NCI-H748 (cell line): ENCODE data around the gene ERVFRD-1.
"Not testable (repeated sequence)": the region's sequence is repeated elsewhere in the genome, so short reads cannot be mapped to it uniquely, and the experiment has no call there.

ENCODE experiments used
- DNase-seq: peaks from one replicate; lab custom pipeline; 2025; ENCODE audit not compliant: unreplicated experiment; lab: John Stamatoyannopoulos, UW

ERVFRD-1 gene

DNA sequence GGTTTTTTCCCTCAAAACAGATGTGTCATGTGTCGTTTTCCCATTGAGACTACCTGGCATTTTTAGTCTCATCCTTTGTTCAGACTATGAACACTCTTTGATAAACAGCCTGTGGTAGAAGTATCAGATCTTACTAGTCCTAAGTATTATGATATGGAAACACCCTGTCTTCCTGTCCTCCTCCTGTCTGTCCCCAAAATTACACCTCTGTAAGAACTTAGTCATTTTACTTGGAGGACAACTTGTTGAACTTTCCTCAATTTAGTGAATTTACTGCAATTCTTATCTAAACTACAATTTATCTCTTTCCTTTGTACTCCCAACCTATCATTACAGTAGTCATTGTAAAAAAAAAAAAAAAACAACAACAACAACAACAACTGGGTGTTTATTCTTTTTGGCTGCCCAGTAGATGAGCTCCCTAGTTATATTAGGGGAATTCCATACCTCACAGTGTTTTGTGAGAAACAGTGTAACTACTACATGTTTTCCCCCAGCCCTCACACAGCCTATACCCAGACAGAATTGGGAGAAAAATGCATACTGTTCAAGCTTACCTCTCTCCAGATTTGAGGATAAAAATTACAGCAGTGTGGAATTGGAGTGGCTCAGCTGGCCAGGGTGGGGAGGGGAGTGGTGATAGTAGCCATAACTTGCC is 18.5 kb upstream of the ERVFRD-1 start:
- DNase-seq = no peak

GRCh38 chr6:11128608-11129007 is 17.1 kb upstream of the ERVFRD-1 start:
- DNase-seq = no peak

- no peak for DNase-seq
Measured at GRCh38 chr6:11126876-11127275, 15.4 kb upstream of the ERVFRD-1 start.

DNA sequence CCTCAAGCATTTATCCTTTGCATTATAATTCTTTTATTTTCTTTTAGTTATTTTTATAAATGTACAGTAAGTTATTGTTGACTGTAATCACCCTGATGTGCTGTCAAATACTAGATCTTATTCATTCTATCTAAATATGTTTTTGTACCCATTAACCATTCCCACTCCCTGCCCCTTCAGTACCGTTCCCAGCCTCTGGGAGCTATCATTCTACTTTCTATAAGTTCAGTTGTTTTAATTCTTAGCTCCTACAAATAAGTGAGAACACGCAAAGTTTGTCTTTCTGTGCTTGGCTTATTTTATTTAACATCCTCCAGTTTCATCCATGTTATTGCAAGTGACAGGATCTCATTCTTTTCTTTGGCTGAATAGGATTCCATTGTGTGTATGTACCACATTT is 12.5 kb upstream of the ERVFRD-1 start:
- DNase-seq = no peak

GRCh38 chr6:11122380-11122779 is 10.9 kb upstream of the ERVFRD-1 start:
- DNase-seq = no peak

- DNase-seq = no peak
Measured at GRCh38 chr6:11121851-11122250, 10.3 kb upstream of the ERVFRD-1 start.

GRCh38 chr6:11120271-11121005 is 8.9 kb upstream of the ERVFRD-1 start:
- peak; percentile 86 for DNase-seq

- not testable (repeated sequence) for DNase-seq
Measured at GRCh38 chr6:11115808-11116536, 4.4 kb upstream of the ERVFRD-1 start.

DNA sequence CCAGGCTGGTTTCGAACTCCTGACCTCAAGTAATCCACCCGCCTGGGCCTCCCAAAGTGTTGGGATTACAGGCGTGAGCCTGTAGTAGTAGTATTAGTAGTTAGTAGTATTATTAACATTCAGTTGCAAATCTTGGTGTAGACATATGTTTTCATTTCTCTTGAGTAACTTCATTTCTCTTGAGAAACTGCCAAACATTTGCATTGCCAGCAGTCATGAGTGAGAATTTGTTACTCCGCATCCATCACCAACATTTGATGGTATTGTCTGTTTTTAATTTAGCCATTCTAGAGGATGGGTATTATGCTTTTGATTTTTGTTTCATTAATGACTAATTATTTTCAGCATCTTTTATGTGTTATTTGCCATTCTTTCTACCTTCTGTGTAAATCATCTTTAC is 1.5 kb upstream of the ERVFRD-1 start:
- no peak for DNase-seq

GRCh38 chr6:11111769-11112437 is 378 bp upstream of the ERVFRD-1 start:
- no peak for DNase-seq

- no peak for DNase-seq
Measured at GRCh38 chr6:11108726-11109125, 2.8 kb downstream of the ERVFRD-1 start.

DNA sequence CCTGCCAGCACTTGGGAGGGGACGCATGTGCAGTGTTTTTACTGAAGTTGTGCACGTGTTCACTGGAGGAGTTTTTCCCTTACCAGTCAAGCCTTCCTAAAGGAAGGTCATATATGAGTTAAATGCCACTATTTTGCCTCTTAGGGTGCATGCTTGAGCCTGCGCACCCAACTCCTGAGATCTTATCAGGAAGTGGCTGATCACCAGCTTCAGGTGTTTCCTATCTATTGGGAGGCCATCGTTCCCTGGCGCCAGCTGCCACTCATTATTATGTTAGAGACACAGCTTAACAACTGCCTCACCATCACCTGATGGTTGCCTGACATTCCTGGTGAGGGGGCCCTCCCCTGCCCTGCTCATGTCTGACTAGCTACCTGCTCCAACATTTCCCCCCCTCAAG is 8.5 kb downstream of the ERVFRD-1 start:
- DNase-seq = no peak

DNA sequence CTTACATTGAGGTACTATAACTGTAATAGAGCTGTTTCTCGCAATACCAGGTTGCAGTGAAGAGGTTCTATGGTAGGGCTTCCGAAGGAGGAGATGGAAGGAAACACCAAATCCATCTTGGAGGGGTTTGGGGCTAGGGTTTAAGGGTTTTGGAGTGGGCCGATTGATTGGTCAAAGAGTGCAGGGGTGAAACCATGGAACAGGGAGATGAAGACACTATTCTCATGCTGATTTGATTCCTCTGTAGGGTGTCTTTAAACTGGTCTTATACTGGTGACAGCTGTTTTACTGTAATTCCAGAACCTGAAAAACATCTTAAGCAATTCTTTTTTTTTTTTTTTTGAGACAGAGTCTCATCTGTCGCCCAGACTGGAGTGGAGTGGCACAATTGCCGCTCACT is 10.1 kb downstream of the ERVFRD-1 start:
- DNase-seq = no peak

DNA sequence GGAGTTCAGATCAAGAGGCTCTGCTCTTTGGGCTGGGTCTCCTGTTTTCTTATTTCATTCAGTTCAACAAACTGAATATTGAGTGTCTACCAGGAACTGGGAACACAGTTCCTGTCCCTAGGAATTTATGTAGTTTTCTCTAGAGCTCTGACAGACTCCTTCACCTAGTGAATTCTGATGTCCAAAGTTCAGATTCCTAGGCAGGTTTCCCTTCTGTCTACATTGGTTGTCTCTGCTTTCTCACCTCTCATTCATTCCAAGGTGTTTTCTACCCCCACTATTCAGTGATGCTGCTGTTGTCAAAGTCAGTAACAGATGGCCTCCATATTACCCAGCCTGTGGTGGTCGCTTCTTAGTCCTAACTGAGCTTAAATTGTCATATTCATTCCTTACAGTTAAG is 13.5 kb downstream of the ERVFRD-1 start:
- DNase-seq = no peak

GRCh38 chr6:11097476-11097875 is 14.0 kb downstream of the ERVFRD-1 start:
- DNase-seq = no peak

GRCh38 chr6:11096109-11096508 is 15.4 kb downstream of the ERVFRD-1 start:
- peak; percentile 56 for DNase-seq

DNA sequence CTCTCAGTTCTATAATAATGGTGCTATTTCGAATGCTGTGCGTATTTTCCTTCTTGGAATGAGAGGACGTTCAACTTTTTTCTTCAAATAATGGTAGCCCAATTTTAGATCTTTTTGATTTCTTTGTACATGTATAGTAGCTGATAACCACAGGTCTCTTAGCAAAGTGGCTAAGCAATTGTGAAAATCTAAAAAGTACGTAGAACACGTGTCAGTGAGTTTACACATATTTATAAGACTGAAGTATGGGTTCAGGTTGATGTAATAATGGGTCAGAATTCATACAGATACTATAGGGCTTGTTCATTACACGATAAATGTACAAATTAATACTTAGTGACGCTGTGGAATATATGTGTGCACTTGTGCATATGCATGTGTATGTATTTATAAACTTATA is 16.6 kb downstream of the ERVFRD-1 start:
- DNase-seq = no peak

- peak; percentile 78 for DNase-seq
Measured at GRCh38 chr6:11094411-11094851, 17.1 kb downstream of the ERVFRD-1 start.

DNA sequence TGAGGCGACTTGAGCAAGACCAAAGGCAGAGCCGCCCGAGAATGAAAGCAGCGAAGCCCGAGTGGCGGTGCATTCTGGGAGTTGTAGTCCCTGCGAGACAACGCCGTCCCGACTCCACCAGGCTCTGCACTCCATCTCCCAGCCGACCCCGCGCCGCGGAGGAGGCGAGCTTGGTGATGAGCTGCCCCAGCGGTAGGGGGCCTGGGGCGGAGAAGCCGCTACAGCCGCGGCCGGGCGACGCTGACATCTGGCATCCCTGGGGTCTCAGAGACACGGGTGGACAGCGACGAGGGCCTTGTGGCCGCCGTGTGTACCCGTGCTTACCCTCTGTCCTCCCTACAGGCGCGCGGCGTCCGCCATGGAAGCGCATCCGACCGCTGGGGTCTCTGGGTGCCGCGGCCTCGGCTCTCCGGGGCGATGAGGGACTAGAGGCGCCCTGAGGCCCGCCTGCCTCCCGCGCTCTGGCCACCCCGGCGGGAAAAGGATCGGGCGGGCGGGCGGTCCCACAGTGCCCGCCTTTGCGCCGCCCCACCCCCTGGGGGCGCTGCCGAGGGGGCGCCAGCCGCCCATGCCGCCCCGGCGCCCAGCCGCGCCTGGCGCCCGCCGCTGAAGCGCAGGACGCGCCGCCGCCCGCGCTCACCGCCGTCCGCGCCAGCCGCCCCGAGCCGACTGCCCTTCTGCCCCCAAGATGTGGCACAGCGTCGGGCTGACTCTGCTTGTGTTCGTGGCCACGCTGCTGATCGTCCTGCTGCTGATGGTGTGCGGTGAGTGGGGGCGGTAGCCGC is 17.7 kb downstream of the ERVFRD-1 start, which contains the start of gene SMIM13:
SMIM13 (plus strand) TSS at position 209 of the 785 bp plus-strand sequence; CDS start at position 689, 480 bp downstream.
- peak; percentile 99 for DNase-seq

DNA sequence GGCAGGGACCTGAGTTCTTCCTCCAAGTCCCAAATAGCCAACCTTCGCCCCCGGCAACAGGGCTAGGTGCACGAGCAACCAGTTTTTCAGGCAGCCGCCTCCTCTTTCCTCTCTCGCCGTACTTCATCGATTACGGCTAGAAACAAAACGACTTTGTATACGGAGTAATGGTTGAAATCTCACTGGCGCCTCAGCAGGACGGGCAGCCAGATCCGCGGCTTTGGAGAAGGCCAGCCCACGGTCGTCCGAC is 18.2 kb downstream of the ERVFRD-1 start:
- DNase-seq = no peak
